ENCODE measurements around the gene PCYOX1L. TPM values are rescaled to one million over a fixed set of nuclear protein-coding genes. Genes with fewer than 3 reads are reported as not detected.

The PCYOX1L gene
- total RNA-seq, 1 experiment from 2014 or later, result 15.3 TPM

- H2BK20ac ChIP-seq (ENCODE audit: low read depth, low read length, poor library complexity, severe bottlenecking), result no peak overlapping the region
- no peak overlapping the region for H4K5ac ChIP-seq (ENCODE audit: insufficient read length, low read depth, low read length)
- H2BK5ac ChIP-seq (ENCODE audit: insufficient read length, low read length), result no peak overlapping the region
- no peak overlapping the region for H2BK15ac ChIP-seq (ENCODE audit: low read depth, low read length)
- no peak overlapping the region for H3K18ac ChIP-seq (ENCODE audit: insufficient read length, low read depth, low read length)
- Mint-ChIP-seq H3K9me3 (no peaks in the 10 kb centered on the region), H3K36me3 (ENCODE audit: insufficient read depth in 1 of 3, low read depth in 3 of 3) (no peaks in the 10 kb centered on the region), H3K27ac (no peak overlapping the region), H3K4me1 (peaks cover 29 to 47% of the 10 kb centered on the region in 2 experiments), H3K4me3 (no peak overlapping the region), H3K27me3 (ENCODE audit: low read depth) (no peaks in the 10 kb centered on the region)
- no peak overlapping the region for H3K23ac ChIP-seq (ENCODE audit: insufficient read length, low read depth, low read length)
- H3K9me3 ChIP-seq (ENCODE audit: control insufficient read depth, low read depth, low read length), result no peaks in the 10 kb centered on the region
- no peak for TF ChIP-seq CTCF (conservative IDR thresholded peaks at IDR 0.05)
- H4K8ac ChIP-seq (replicated peaks; ENCODE audit: insufficient read length, low read depth, low read length), result no peak overlapping the region
- H3K27me3 ChIP-seq (ENCODE audit: insufficient read depth, low read length), result no peaks in the 10 kb centered on the region
- no CpG with 5 or more reads among the region's 12 CpGs for WGBS (ENCODE audit: extremely low coverage, insufficient read length, low lambda C conversion rate)
- no peaks in the 10 kb centered on the region for H3K79me2 ChIP-seq (ENCODE audit: insufficient read depth, low read length)
- H3T11ph ChIP-seq (ENCODE audit: low read length), result no peak overlapping the region
- H2AFZ ChIP-seq (ENCODE audit: low read length), result no peak overlapping the region
- no peak overlapping the region for H3K56ac ChIP-seq (ENCODE audit: insufficient read length, low read depth, low read length)
- no peaks in the 10 kb centered on the region for H3K23me2 ChIP-seq (ENCODE audit: insufficient read length, low read depth, low read length, poor library complexity, severe bottlenecking)
- no peak overlapping the region for H3K4ac ChIP-seq (ENCODE audit: low read depth, low read length)
- H3K9ac ChIP-seq (ENCODE audit: extremely low read depth, insufficient read length, low read length), result no peak overlapping the region
- H3K4me1 ChIP-seq (ENCODE audit: insufficient read depth, low read length), result no peaks in the 10 kb centered on the region; the same call in 1 of the 2 replicates
- H3K27ac ChIP-seq (ENCODE audit: insufficient read length, low read depth, low read length), result no peak overlapping the region
- H2BK12ac ChIP-seq (ENCODE audit: insufficient read length, low read depth, low read length), result no peak overlapping the region
- no peak overlapping the region for H3K14ac ChIP-seq (ENCODE audit: insufficient read depth, low read length)
- H4K91ac ChIP-seq (ENCODE audit: insufficient read length, low read depth, low read length), result no peak overlapping the region
- no peak overlapping the region for H2AK5ac ChIP-seq (ENCODE audit: insufficient read length, low read length)
- DNase-seq, result no peak
- H2BK120ac ChIP-seq (ENCODE audit: low read depth, low read length, poor library complexity, severe bottlenecking), result no peak overlapping the region
- no peak overlapping the region for H3K4me2 ChIP-seq (ENCODE audit: insufficient read depth, insufficient read length, low read length)
- no peaks in the 10 kb centered on the region for H3K79me1 ChIP-seq (ENCODE audit: insufficient read depth, low read depth, low read length, poor library complexity, severe bottlenecking)
- H4K20me1 ChIP-seq (ENCODE audit: control insufficient read depth, insufficient read depth, insufficient read length), result no peaks in the 10 kb centered on the region
Measured at GRCh38 chr5:149408252-149409099, 50.6 kb downstream of the PCYOX1L start.

Measured in H9 (cell line).